GM19395 (cell line): Measurements from ENCODE around the gene BTNL9.
"Not testable (repeated sequence)": the region's sequence is repeated elsewhere in the genome, so short reads cannot be mapped to it uniquely, and the experiment has no call there.

ENCODE experiments used
- ATAC-seq: cut with Tn5 transposase; IDR thresholded peaks from one replicate; pipeline ENCODE4 v1.9.1; 2021; ENCODE audit warnings: mild to moderate bottlenecking, moderate library complexity; ENCODE audit not compliant: unreplicated experiment

Gene BTNL9

GRCh38 chr5:181042722-181043121 lies 2.7 kb downstream of the BTNL9 start:
- no peak for ATAC-seq

GRCh38 chr5:181043285-181044092 lies 3.4 kb downstream of the BTNL9 start:
- no peak for ATAC-seq

GRCh38 chr5:181044093-181044599 lies 4.1 kb downstream of the BTNL9 start:
- ATAC-seq, result no peak

- ATAC-seq, result no peak
Measured at GRCh38 chr5:181044662-181045305, 4.7 kb downstream of the BTNL9 start.

- ATAC-seq, result no peak
Measured at GRCh38 chr5:181045316-181045715, 5.2 kb downstream of the BTNL9 start.

- ATAC-seq, result not testable (repeated sequence)
Measured at GRCh38 chr5:181045857-181046256, 5.8 kb downstream of the BTNL9 start.

- ATAC-seq, result no peak
Measured at GRCh38 chr5:181047288-181047687, 7.2 kb downstream of the BTNL9 start.

- no peak for ATAC-seq
Measured at GRCh38 chr5:181047921-181048320, 7.9 kb downstream of the BTNL9 start.

GRCh38 chr5:181050016-181050415 lies 9.9 kb downstream of the BTNL9 start:
- no peak for ATAC-seq

- no peak for ATAC-seq
Measured at GRCh38 chr5:181051841-181052671, 12.0 kb downstream of the BTNL9 start.

- ATAC-seq, result no peak
Measured at GRCh38 chr5:181052672-181053487, 12.8 kb downstream of the BTNL9 start.

- no peak for ATAC-seq
Measured at GRCh38 chr5:181053488-181054121, 13.5 kb downstream of the BTNL9 start.

- ATAC-seq, result no peak
Measured at GRCh38 chr5:181054138-181054537, 14.1 kb downstream of the BTNL9 start.

- ATAC-seq, result no peak
Measured at GRCh38 chr5:181054871-181055459, 14.9 kb downstream of the BTNL9 start.

- no peak for ATAC-seq
Measured at GRCh38 chr5:181056431-181056830, 16.4 kb downstream of the BTNL9 start.

- no peak for ATAC-seq
Measured at GRCh38 chr5:181058321-181058720, 18.3 kb downstream of the BTNL9 start.

- ATAC-seq, result no peak
Measured at GRCh38 chr5:181058786-181059296, 18.8 kb downstream of the BTNL9 start.

- ATAC-seq, result no peak
Measured at GRCh38 chr5:181059297-181060230, 19.5 kb downstream of the BTNL9 start.
